GM04503 (cell line): ENCODE results near the gene RIN3.

Source experiments
- DNase-seq: peaks from one replicate; pipeline ENCODE4 v3.0.0-alpha.2; 2012; ENCODE audit warnings: low read depth

RIN3 gene

GRCh38 chr14:92555465-92556111 is 42.0 kb downstream of the RIN3 start:
- DNase-seq, result no peak

GRCh38 chr14:92556255-92556741 is 42.7 kb downstream of the RIN3 start:
- no peak for DNase-seq

GRCh38 chr14:92556863-92557543 is 43.4 kb downstream of the RIN3 start:
- no peak for DNase-seq

- DNase-seq, result no peak
These were observed 43.9 kb downstream of the RIN3 start for GRCh38 chr14:92557544-92557912.

GRCh38 chr14:92558319-92558718 is 44.7 kb downstream of the RIN3 start:
- no peak for DNase-seq

GRCh38 chr14:92559486-92559885 is 45.9 kb downstream of the RIN3 start:
- no peak for DNase-seq

- DNase-seq, result no peak
These were observed 46.7 kb downstream of the RIN3 start for GRCh38 chr14:92560106-92560865.

- DNase-seq, result no peak
These were observed 48.4 kb downstream of the RIN3 start for GRCh38 chr14:92561906-92562479.

- DNase-seq, result no peak
These were observed 49.8 kb downstream of the RIN3 start for GRCh38 chr14:92563359-92563758.

GRCh38 chr14:92563765-92564285 is 50.2 kb downstream of the RIN3 start:
- DNase-seq, result no peak

GRCh38 chr14:92564344-92565039 is 50.9 kb downstream of the RIN3 start:
- no peak for DNase-seq

GRCh38 chr14:92565040-92565717 is 51.6 kb downstream of the RIN3 start:
- no peak for DNase-seq

GRCh38 chr14:92565718-92566115 is 52.1 kb downstream of the RIN3 start:
- no peak for DNase-seq

GRCh38 chr14:92567173-92567725 is 53.7 kb downstream of the RIN3 start:
- DNase-seq, result no peak

GRCh38 chr14:92568621-92569479 is 55.3 kb downstream of the RIN3 start:
- no peak for DNase-seq

- DNase-seq, result no peak
These were observed 57.2 kb downstream of the RIN3 start for GRCh38 chr14:92570674-92571262.

- no peak for DNase-seq
These were observed 58.5 kb downstream of the RIN3 start for GRCh38 chr14:92572050-92572449.

- DNase-seq, result no peak
These were observed 60.3 kb downstream of the RIN3 start for GRCh38 chr14:92573761-92574498.
